ENCODE measurements around the gene CLEC4C. TPM values are rescaled to one million over a fixed set of nuclear protein-coding genes. Genes with fewer than 3 reads are reported as not detected.
"Not testable (repeated sequence)": the region's sequence is repeated elsewhere in the genome, so short reads cannot be mapped to it uniquely, and the experiment has no call there.

Gene CLEC4C
- total RNA-seq, 1 donor from 2014 or later: not detected

DNA sequence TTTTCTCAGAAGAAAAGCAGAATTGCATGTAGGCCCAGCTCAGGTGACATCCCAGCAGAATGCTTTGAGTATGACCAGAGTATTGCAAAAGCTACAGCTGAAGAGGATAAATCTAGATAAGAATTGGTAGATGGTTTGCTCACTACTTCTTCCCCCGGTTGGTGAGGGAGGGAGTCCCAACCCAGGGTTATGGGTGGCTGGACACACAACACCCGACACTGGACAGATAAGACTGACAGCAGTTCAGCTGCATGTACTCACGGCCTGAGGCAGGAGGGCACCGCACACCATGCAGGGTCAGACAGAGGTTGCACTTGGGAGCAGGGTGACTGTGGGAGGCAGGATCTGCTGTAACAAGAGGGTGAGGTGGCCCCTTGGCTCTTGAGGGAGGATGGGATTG, 1.7 kb upstream of the CLEC4C start:
- H3K27me3 Mint-ChIP-seq: no peaks in the 10 kb centered on the region
- H3K9me3 Mint-ChIP-seq: peaks cover 8% of the 10 kb centered on the region
- H3K4me1 Mint-ChIP-seq (ENCODE audit: unreplicated experiment): no peaks in the 10 kb centered on the region
- no peak for DNase-seq (ENCODE audit: extremely low spot score, unreplicated experiment)
- TF ChIP-seq, protein P1, sequence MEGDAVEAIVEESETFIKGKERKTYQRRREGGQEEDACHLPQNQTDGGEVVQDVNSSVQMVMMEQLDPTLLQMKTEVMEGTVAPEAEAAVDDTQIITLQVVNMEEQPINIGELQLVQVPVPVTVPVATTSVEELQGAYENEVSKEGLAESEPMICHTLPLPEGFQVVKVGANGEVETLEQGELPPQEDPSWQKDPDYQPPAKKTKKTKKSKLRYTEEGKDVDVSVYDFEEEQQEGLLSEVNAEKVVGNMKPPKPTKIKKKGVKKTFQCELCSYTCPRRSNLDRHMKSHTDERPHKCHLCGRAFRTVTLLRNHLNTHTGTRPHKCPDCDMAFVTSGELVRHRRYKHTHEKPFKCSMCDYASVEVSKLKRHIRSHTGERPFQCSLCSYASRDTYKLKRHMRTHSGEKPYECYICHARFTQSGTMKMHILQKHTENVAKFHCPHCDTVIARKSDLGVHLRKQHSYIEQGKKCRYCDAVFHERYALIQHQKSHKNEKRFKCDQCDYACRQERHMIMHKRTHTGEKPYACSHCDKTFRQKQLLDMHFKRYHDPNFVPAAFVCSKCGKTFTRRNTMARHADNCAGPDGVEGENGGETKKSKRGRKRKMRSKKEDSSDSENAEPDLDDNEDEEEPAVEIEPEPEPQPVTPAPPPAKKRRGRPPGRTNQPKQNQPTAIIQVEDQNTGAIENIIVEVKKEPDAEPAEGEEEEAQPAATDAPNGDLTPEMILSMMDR (conservative IDR thresholded peaks at IDR 0.05): no peak
- no peak overlapping the region for H3K27ac Mint-ChIP-seq
- peaks cover 4% of the 10 kb centered on the region for H3K36me3 Mint-ChIP-seq
- no peak overlapping the region for H3K4me3 Mint-ChIP-seq

DNA sequence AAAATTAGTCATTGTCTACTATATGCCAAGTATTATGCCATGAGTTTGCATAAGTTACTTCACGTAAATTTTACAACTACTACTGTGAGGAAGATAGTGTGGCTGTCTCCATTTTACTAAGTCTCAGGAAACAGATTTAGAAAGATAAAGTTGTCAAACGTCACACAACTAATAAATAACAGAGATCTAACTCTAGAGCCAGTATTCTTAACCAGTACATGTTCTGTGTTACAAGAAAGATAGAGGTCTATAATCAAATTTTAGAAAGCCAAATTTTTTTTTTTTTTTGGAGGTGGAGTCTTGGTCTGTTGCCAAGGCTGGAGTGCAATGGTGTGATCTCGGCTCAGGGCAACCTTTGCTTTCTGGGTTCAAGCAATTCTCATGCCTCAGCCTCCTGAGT, 14.2 kb downstream of the CLEC4C start:
- Mint-ChIP-seq H3K27me3 (peaks cover 10% of the 10 kb centered on the region), H3K27ac (no peak overlapping the region), H3K36me3 (no peaks in the 10 kb centered on the region), H3K4me1 (ENCODE audit: unreplicated experiment) (no peaks in the 10 kb centered on the region), H3K4me3 (no peak overlapping the region), H3K9me3 (no peaks in the 10 kb centered on the region)
- TF ChIP-seq, protein P1 (conservative IDR thresholded peaks at IDR 0.05): no peak
- no peak for DNase-seq (ENCODE audit: extremely low spot score, unreplicated experiment)

DNA sequence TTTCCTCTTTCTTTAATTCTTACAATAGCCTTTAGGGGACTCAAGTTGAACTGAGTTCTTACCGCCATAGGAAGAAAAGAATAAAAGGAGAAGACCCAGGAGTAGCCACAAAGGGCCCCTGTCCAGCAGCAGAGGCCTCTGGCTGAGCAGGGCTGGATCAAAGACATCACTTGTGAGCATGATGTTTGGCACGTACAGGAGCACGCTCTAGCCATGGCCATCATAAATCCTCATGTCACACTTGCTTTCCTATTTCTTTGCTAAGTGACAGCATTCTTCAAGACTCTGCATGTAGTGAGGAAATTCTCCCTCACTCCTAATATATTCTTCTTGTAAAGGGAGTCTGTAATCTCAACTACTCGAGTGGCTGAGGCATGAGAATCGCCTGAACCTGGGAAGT, 15.7 kb downstream of the CLEC4C start:
- Mint-ChIP-seq H3K27ac (no peak overlapping the region), H3K4me1 (ENCODE audit: unreplicated experiment) (no peaks in the 10 kb centered on the region), H3K4me3 (no peak overlapping the region), H3K9me3 (no peaks in the 10 kb centered on the region), H3K27me3 (peaks cover 10% of the 10 kb centered on the region), H3K36me3 (no peaks in the 10 kb centered on the region)
- TF ChIP-seq, protein P1 (conservative IDR thresholded peaks at IDR 0.05): no peak
- DNase-seq (ENCODE audit: extremely low spot score, unreplicated experiment): no peak

DNA sequence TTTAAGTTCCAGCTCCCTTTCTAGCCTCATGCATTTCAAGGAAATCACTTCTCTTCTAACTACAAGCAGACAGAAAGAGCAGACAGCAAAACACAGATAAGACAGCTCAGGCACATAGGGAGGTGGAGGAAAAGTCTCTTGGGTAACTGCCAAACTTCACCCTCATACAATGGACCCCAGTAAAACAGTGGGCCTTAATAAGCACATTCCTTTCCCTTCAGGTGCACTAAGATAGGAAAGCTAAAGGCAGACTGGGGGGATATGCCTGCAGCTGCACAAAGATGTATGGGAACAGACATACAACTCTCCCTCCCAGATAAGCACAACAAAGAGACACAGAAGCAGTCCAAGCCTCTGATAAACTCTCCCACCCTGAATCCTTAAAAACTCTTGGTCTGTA, 16.2 kb downstream of the CLEC4C start:
- H3K27me3 Mint-ChIP-seq: peaks cover 10% of the 10 kb centered on the region
- H3K4me3 Mint-ChIP-seq; H3K36me3 Mint-ChIP-seq; H3K9me3 Mint-ChIP-seq; DNase-seq (ENCODE audit: extremely low spot score, unreplicated experiment); H3K27ac Mint-ChIP-seq; H3K4me1 Mint-ChIP-seq (ENCODE audit: unreplicated experiment): not testable (repeated sequence)

DNA sequence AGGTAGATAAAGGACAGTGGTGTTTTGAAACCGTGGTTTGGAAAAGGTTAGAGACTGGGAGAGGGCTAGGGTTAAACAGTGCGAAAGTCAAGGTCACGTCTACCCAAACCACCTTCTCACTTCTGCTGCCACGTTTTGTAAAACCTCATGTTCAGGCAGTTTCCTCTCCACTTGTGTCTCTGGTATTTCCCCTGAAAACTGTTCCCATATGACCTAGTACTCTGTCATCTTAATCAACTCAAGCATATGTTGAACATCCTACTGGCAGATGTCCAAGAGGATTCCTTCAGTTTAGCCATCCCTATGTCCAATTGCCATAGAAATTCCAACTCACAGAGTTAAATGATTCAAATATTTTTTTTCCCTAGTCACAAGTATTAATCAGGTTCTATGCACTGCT, 17.4 kb downstream of the CLEC4C start:
- no peak overlapping the region for H3K4me3 Mint-ChIP-seq
- H3K36me3 Mint-ChIP-seq: no peaks in the 10 kb centered on the region
- peaks cover 10% of the 10 kb centered on the region for H3K27me3 Mint-ChIP-seq
- TF ChIP-seq, protein P1 (conservative IDR thresholded peaks at IDR 0.05): no peak
- DNase-seq (ENCODE audit: extremely low spot score, unreplicated experiment): no peak
- H3K4me1 Mint-ChIP-seq (ENCODE audit: unreplicated experiment): no peaks in the 10 kb centered on the region
- H3K9me3 Mint-ChIP-seq: peaks cover 5% of the 10 kb centered on the region
- no peak overlapping the region for H3K27ac Mint-ChIP-seq

DNA sequence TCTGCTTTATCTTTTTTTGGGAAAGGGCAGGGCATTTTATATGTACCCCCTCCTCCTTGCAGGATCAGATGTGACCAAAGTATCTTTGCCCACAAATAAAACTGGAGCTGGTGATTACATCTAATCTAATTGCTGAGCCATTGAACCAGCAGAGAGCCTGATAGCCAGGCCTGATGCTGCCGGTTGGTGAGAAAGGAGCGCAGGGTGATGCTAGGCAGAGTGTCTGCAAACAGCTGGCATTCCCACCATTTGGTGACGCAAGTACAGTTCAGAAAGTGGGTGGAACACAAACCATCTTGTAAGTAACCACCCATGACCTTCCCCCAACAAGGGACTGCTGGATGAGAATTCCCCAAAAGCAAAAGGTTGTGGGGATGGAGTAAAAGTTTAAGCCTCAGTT, 23.2 kb downstream of the CLEC4C start:
- Mint-ChIP-seq H3K4me1 (ENCODE audit: unreplicated experiment) (no peaks in the 10 kb centered on the region), H3K36me3 (no peaks in the 10 kb centered on the region), H3K9me3 (peaks cover 5% of the 10 kb centered on the region), H3K27me3 (no peaks in the 10 kb centered on the region), H3K4me3 (no peak overlapping the region), H3K27ac (no peak overlapping the region)
- DNase-seq (ENCODE audit: extremely low spot score, unreplicated experiment): no peak
- TF ChIP-seq, protein P1 (conservative IDR thresholded peaks at IDR 0.05): no peak

Data from type B pancreatic cell (in vitro differentiated cells).